CD4-positive, alpha-beta T cell treated with Interleukin-21 for 1 hour (primary cell): ENCODE measurements around the gene MED10.

Source experiments
- DNase-seq: peaks from one replicate; pipeline ENCODE4 v3.0.0-alpha.2; 2020

The MED10 gene

GRCh38 chr5:6377905-6378765, at the start of gene MED10:
Gene MED10, minus strand, starts transcription at chr5:6378547. Its CDS starts 64 bp downstream, at chr5:6378483.
- DNase-seq = peak; percentile 95

GRCh38 chr5:6427694-6428093, 49.3 kb upstream of the MED10 start:
- DNase-seq = no peak

DNA sequence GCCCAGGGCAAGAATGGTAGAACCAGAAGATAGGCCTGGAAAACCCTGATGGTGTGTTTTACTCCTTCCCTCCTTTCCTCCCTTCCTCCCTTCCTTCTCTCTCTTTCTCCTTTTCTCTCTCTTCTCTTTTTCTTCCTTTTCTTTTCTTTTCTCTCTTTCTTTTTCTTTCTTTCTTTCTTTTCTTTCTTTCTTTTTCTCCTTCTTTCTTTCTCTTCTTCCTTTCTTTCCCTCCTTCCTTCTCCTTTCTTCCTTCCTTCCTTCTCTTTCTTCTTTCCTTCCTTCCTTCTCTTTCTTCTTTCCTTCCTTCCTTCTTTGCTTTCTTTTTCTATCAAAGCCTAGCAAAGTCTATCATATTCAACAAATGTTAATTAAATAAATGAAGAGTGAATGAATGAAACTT, 46.4 kb upstream of the MED10 start:
- DNase-seq = no peak

DNA sequence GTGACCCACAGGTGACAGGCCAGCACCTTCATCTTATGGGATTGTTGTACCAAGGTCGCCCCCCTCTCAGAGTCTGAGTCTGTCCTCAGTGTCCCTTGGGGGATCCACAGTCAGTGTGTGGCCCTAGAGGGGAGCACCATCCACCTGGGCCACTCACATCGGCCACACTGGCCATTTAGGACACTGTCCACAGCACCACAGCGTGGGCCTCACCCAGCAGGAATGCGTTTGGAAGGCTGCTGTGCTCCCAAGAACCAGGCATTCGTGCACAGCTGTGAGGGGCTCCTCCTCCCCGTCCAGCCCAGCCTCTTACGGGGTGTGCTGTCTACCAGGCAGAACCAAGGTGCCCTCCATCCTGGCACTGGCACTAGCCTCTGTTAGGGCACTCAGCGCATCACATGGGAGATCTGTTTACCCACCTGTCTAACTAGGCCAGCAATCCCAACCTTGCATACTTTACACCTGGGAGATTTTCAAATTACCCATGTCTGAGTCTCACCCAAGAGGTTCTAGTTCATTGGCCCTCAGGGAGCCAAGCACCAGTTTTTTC, 45.8 kb upstream of the MED10 start:
- DNase-seq = no peak

GRCh38 chr5:6423327-6424109, 45.2 kb upstream of the MED10 start:
- no peak for DNase-seq

GRCh38 chr5:6419340-6419852, 41.0 kb upstream of the MED10 start:
- no peak for DNase-seq

GRCh38 chr5:6418679-6419276, 40.4 kb upstream of the MED10 start:
- no peak for DNase-seq

DNA sequence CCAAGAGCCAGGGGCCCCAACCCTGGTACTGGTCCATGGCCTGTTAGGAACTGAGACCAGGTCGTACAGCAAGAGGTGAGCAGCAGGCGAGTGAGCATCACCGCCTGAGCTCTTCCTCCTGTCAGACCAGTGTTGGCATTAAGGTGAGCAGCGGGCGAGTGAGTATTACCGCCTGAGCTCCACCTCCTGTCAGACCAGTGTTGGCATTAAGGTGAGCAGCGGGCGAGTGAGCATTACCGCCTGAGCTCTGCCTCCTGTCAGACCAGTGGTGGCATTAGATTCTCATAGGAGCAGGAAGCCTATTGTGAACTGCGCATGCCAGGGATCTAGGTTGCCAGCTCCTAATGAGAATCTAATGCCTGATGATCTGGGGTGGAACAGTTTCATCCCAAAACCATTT, 39.3 kb upstream of the MED10 start:
- no peak for DNase-seq

- DNase-seq = no peak
Measured at GRCh38 chr5:6412811-6413210, 34.5 kb upstream of the MED10 start.

GRCh38 chr5:6411141-6411540, 32.8 kb upstream of the MED10 start:
- no peak for DNase-seq

- DNase-seq = no peak
Measured at GRCh38 chr5:6410421-6410820, 32.1 kb upstream of the MED10 start.

- no peak for DNase-seq
Measured at GRCh38 chr5:6408627-6409446, 30.5 kb upstream of the MED10 start.

DNA sequence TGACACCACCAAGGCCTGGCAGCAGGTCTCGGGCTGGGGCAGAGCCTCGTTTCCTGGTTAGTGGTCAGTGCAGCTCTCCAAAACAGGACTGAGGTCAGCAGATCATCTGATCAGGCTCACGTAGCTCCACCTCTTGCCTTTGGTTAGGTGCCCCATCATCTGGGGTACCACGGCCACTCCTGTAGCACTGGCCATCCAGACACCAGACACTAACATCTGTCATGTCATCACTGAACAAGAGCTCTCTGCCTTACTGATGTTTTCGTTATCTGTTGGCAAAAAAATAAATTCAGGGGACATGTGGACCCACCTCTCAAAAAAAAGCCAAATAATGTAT, 29.9 kb upstream of the MED10 start:
- DNase-seq = no peak

DNA sequence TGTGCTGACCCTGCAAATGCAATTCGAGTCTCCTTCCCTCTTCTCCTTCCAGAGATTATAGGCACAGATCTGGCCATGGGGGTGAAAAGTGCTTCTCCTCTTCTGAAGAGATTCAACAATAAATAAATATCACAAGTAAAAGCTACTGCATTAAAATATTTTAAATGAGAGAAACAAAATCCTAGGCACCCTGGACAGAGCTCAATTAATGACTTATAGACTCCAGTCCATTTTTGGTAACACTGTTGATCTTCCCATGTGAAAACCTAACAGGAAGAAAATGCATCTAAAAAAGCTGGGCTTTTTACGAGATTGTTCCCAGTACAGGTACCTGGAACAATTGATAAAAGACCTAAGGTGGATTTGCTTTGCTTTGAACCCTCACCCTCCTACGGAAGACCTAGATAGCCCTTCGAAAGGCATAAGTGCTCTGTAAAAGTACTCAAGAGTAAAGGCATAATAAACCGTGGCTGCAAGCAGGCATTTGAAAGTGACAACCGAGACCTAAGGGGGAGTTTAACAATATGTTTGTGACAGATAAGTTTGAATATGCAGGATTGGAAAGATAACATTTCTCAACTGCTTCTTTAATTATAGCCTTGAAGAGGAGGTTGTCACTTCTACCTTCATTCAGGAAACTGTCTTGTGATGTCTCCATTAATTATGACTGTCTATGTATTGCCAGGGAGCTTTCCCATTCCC, 29.4 kb upstream of the MED10 start:
- DNase-seq = no peak

- DNase-seq = no peak
Measured at GRCh38 chr5:6405591-6405990, 27.2 kb upstream of the MED10 start.

DNA sequence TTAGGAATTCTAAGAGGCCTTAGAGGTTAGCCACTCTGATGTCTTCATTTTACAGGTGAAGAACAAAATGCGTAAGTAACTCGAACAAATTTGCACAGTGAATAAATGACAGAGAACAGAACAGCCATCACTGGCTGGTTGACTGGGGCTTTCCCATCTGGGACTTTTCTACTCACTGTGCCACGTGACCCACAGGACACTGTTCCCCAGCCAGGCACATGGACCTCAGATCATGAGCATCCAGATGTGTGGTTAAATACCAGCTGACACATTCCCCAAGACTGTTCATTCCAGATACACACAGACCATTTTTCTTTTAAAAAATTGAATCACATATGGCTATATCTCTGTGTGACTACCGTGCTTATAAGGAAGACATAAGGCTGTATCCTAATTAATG, 25.8 kb upstream of the MED10 start:
- no peak for DNase-seq

- DNase-seq = no peak
Measured at GRCh38 chr5:6403416-6403815, 25.1 kb upstream of the MED10 start.

GRCh38 chr5:6402939-6403338, 24.6 kb upstream of the MED10 start:
- no peak for DNase-seq

DNA sequence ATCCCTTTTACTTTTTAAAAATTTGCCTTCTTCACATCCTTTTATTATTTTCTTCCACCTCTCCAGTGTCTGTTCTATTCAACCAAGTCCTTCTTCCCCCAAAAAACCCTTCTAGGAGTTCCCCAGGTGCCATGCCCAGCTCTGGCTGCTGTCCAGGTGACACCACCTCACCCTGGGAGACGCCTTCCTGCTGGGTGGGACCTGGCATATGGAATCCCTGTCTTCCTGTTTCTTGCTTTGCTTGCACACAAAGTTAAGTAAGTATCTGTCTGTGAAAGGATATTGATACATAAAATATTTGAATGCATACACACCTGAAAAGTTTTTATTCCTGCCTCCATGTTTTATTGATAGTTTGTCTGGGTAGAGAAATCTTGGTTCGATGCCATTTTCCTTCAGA, 23.1 kb upstream of the MED10 start:
- no peak for DNase-seq

- no peak for DNase-seq
Measured at GRCh38 chr5:6399980-6400910, 21.9 kb upstream of the MED10 start.
